ENCODE measurements around the gene ERBB4.

- TF ChIP-seq CTCF (IDR thresholded peaks at IDR 0.05) = no peak
- no peak for TF ChIP-seq POLR2A (IDR thresholded peaks at IDR 0.05)
Measured at GRCh38 chr2:211941216-211941747, 597.3 kb downstream of the ERBB4 start.

Data from esophagus squamous epithelium (tissue), 4 donors.